ENCODE data around the gene TBX1. TPM values are rescaled to one million over a fixed set of nuclear protein-coding genes. Genes with fewer than 3 reads are reported as not detected.

The TBX1 gene
- total and polyA plus RNA-seq, 2 of the 8 experiments (the other 6 are each of a cell fraction or from before 2014, with no cell fraction given) = 0.28 TPM; not detected in 1

DNA sequence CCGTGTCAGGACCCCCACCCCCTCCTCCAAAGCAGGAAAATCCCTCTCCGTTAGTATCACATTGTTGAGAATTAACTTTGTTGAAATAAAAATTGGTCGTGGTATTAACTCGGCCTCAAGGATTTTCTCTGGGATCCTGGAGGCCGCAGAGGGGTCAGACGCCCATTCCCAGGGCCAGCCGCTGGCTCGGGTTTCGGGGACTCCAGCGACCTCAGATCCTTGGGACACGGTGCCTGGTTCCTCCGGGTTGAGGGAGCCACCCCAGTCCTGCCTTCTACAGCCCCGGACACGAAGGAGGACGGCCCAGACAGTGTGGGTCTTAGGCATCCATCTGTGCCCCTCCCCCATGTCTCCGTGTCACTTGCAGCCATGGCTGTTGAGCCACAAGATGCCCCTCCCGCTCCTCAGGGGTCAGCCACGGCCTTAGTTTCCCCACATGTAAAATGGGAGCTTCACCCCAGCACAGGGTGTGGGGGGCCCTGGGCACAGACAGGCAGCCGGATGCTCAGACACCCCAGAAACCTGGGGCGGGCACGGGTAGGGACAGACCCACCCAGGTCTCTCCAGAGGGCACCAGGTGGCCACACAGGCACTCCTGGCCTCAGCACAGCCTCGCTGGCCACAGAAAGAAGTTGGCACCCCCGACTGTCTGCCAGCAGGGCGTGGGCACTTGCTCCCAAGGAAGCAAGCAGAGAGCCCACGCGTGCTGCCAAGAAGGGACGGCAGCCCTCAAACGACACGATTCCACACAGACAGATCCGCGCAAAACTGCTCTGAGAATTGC, 21.7 kb upstream of the TBX1 start (continued):
- TF ChIP-seq, protein P1, sequence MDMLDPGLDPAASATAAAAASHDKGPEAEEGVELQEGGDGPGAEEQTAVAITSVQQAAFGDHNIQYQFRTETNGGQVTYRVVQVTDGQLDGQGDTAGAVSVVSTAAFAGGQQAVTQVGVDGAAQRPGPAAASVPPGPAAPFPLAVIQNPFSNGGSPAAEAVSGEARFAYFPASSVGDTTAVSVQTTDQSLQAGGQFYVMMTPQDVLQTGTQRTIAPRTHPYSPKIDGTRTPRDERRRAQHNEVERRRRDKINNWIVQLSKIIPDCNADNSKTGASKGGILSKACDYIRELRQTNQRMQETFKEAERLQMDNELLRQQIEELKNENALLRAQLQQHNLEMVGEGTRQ (IDR thresholded peaks at IDR 0.05; ENCODE audit: low read length) = no peak
- TF ChIP-seq TAF7 (optimal IDR thresholded peaks at IDR 0.05; ENCODE audit: borderline replicate concordance, low read depth, low read length) = no peak
- TF ChIP-seq PHF8 (conservative IDR thresholded peaks at IDR 0.05; ENCODE audit: low read depth, low read length) = no peak
- TF ChIP-seq BRCA1 (IDR thresholded peaks at IDR 0.05; ENCODE audit: low read depth, low read length) = no peak
- TF ChIP-seq YY1 (IDR thresholded peaks at IDR 0.05; ENCODE audit: low read depth, low read length) = no peak
- TF ChIP-seq SP4 (IDR thresholded peaks at IDR 0.05; ENCODE audit: low read length) = no peak
- TF ChIP-seq SAP30 (IDR thresholded peaks at IDR 0.05; ENCODE audit: insufficient read depth, insufficient replicate concordance, low read length) = no peak
- no peak for TF ChIP-seq CHD1 (IDR thresholded peaks at IDR 0.05; ENCODE audit: low read depth, low read length)
- no peak for TF ChIP-seq KDM4A (IDR thresholded peaks at IDR 0.05; ENCODE audit: low read depth, low read length, severe bottlenecking)
- TF ChIP-seq POU5F1 (IDR thresholded peaks at IDR 0.05; ENCODE audit: low read depth, low read length) = no peak
- no peak for TF ChIP-seq NANOG (IDR thresholded peaks at IDR 0.05; ENCODE audit: insufficient read depth, low read depth, low read length, poor library complexity, severe bottlenecking)
- no peak for TF ChIP-seq CBX5 (IDR thresholded peaks at IDR 0.05; ENCODE audit: low read depth, low read length)
